ENCODE results near the gene HDHD5. TPM values are rescaled to one million over a fixed set of nuclear protein-coding genes. Genes with fewer than 3 reads are reported as not detected.

The HDHD5 gene
- total and polyA plus RNA-seq, 2 of the 13 experiments (the other 11 are each of a cell fraction or from before 2014, with no cell fraction given), result not detected

DNA sequence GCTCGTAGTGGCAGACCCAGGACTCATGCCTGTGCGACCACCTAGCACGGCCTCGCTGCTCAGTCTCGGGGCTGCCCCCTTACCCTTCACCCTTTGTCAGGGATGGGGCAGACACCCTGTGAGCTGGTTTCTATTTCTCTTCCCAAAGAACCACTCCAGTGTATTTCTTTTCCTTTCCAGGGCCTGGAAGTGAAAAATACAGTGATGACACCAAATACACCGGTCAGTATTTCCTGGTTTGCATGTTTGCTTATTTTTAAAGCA is 51.6 kb downstream of the HDHD5 start:
- intact Hi-C loops (cut with micrococcal nuclease; ENCODE audit: unreplicated experiment), result no loop called here
- H3K27me3 ChIP-seq (ENCODE audit: control insufficient read depth in 1 of 2, insufficient read depth in 2 of 2, low read length in 2 of 2), result no peaks in the 10 kb centered on the region
- ATAC-seq (no peak), DNase-seq (ENCODE audit: low spot score) (no peak), FAIRE-seq (no peak)
- no peaks in the 10 kb centered on the region for H4K20me1 ChIP-seq (ENCODE audit: insufficient read depth, low read length)
- no peak overlapping the region for H2AFZ ChIP-seq (ENCODE audit: low read length)
- no peaks in the 10 kb centered on the region for H3K4me1 ChIP-seq (ENCODE audit: insufficient read depth, low read length)
- WGBS (ENCODE audit: low lambda C conversion rate), result 96% methylated on average over 6 of the region's 6 CpGs
- no peak overlapping the region for H3K4me2 ChIP-seq (ENCODE audit: low read depth, low read length)
- H3K4me3 ChIP-seq (replicated peaks in 1 of 3; ENCODE audit: insufficient read depth in 1 of 3, low read depth in 2 of 3, low read length in 3 of 3), result no peak overlapping the region
- ChIA-PET CTCF (ENCODE audit: low intra/inter-chr PET ratio, low total read pairs) (no interaction called here), POLR2A (no interaction called here)
- in situ Hi-C loops (cut with HindIII; ENCODE audit: extremely low pct_ligation_motif_present, low pct_unique_long_range_greater_than_20kb), result no loop called here
- no TSS peak for BruUV-seq (replicated peaks)
- no peak overlapping the region for H3K27ac ChIP-seq (ENCODE audit: extremely low read length, insufficient read depth, low read length)
- H3K9ac ChIP-seq (ENCODE audit: insufficient read depth, low read depth, low read length), result no peak overlapping the region
- no peaks in the 10 kb centered on the region for H3K79me2 ChIP-seq (ENCODE audit: insufficient read depth, low read length)
- peaks cover 0 to 4% of the 10 kb centered on the region in 2 experiments; a peak in 2 of 5 replicates for H3K36me3 ChIP-seq (replicated peaks in 1 of 2; ENCODE audit: control insufficient read depth in 1 of 2, insufficient read depth in 2 of 2, low read length in 2 of 2)
- H3K9me3 ChIP-seq (ENCODE audit: low read length), result no peaks in the 10 kb centered on the region
- TF ChIP-seq ZNF616 (CRISPR knock-in tag; IDR thresholded peaks at IDR 0.05; ENCODE audit: low read depth), result no peak
- no peak for TF ChIP-seq PRPF4 (IDR thresholded peaks at IDR 0.05; ENCODE audit: low read depth, low read length, poor library complexity, severe bottlenecking)
- no peak for TF ChIP-seq FOSL1 (CRISPR knock-in tag; IDR thresholded peaks at IDR 0.05; ENCODE audit: borderline replicate concordance)
- TF ChIP-seq ZIK1 (CRISPR knock-in tag; IDR thresholded peaks at IDR 0.05; ENCODE audit: borderline replicate concordance, low read depth), result no peak
- TF ChIP-seq GABPA (IDR thresholded peaks at IDR 0.05; ENCODE audit: low read depth, low read length), result no peak
- no peak for TF ChIP-seq GABPA (CRISPR knock-in tag; IDR thresholded peaks at IDR 0.05; ENCODE audit: low read depth)
- no peak for TF ChIP-seq ZSCAN5A (CRISPR knock-in tag; IDR thresholded peaks at IDR 0.05; ENCODE audit: borderline replicate concordance)
- TF ChIP-seq JUNB (CRISPR knock-in tag; IDR thresholded peaks at IDR 0.05; ENCODE audit: borderline replicate concordance), result no peak
- TF ChIP-seq MXD1 (CRISPR knock-in tag; IDR thresholded peaks at IDR 0.05), result no peak
- TF ChIP-seq MED13 (CRISPR knock-in tag; IDR thresholded peaks at IDR 0.05), result no peak
- TF ChIP-seq, protein P1, sequence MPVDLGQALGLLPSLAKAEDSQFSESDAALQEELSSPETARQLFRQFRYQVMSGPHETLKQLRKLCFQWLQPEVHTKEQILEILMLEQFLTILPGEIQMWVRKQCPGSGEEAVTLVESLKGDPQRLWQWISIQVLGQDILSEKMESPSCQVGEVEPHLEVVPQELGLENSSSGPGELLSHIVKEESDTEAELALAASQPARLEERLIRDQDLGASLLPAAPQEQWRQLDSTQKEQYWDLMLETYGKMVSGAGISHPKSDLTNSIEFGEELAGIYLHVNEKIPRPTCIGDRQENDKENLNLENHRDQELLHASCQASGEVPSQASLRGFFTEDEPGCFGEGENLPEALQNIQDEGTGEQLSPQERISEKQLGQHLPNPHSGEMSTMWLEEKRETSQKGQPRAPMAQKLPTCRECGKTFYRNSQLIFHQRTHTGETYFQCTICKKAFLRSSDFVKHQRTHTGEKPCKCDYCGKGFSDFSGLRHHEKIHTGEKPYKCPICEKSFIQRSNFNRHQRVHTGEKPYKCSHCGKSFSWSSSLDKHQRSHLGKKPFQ (CRISPR knock-in tag; IDR thresholded peaks at IDR 0.05; ENCODE audit: insufficient replicate concordance), result no peak
- no peak for TF ChIP-seq FOSL2 (CRISPR knock-in tag; IDR thresholded peaks at IDR 0.05)
- TF ChIP-seq ZNF224 (CRISPR knock-in tag; IDR thresholded peaks at IDR 0.05), result no peak
- TF ChIP-seq KLF13 (CRISPR knock-in tag; IDR thresholded peaks at IDR 0.05), result no peak
- TF ChIP-seq, protein P2, sequence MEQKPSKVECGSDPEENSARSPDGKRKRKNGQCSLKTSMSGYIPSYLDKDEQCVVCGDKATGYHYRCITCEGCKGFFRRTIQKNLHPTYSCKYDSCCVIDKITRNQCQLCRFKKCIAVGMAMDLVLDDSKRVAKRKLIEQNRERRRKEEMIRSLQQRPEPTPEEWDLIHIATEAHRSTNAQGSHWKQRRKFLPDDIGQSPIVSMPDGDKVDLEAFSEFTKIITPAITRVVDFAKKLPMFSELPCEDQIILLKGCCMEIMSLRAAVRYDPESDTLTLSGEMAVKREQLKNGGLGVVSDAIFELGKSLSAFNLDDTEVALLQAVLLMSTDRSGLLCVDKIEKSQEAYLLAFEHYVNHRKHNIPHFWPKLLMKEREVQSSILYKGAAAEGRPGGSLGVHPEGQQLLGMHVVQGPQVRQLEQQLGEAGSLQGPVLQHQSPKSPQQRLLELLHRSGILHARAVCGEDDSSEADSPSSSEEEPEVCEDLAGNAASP (CRISPR knock-in tag; IDR thresholded peaks at IDR 0.05; ENCODE audit: borderline replicate concordance), result no peak
- no peak for TF ChIP-seq ZNF296 (CRISPR knock-in tag; conservative IDR thresholded peaks at IDR 0.05)
- TF ChIP-seq, protein P3, sequence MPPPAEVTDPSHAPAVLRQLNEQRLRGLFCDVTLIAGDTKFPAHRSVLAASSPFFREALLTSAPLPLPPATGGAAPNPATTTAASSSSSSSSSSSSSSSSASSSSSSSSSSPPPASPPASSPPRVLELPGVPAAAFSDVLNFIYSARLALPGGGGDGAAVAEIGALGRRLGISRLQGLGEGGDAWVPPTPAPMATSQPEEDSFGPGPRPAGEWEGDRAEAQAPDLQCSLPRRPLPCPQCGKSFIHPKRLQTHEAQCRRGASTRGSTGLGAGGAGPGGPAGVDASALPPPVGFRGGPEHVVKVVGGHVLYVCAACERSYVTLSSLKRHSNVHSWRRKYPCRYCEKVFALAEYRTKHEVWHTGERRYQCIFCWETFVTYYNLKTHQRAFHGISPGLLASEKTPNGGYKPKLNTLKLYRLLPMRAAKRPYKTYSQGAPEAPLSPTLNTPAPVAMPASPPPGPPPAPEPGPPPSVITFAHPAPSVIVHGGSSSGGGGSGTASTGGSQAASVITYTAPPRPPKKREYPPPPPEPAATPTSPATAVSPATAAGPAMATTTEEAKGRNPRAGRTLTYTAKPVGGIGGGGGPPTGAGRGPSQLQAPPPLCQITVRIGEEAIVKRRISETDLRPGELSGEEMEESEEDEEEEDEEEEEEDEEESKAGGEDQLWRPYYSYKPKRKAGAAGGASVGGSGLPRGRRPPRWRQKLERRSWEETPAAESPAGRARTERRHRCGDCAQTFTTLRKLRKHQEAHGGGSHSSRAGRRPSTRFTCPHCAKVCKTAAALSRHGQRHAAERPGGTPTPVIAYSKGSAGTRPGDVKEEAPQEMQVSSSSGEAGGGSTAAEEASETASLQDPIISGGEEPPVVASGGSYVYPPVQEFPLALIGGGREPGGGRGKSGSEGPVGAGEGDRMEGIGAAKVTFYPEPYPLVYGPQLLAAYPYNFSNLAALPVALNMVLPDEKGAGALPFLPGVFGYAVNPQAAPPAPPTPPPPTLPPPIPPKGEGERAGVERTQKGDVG (CRISPR knock-in tag; IDR thresholded peaks at IDR 0.05; ENCODE audit: borderline replicate concordance), result no peak

Measured in HepG2 (cell line).